ENCODE data around the gene FAM83D.

Gene FAM83D, protein sequence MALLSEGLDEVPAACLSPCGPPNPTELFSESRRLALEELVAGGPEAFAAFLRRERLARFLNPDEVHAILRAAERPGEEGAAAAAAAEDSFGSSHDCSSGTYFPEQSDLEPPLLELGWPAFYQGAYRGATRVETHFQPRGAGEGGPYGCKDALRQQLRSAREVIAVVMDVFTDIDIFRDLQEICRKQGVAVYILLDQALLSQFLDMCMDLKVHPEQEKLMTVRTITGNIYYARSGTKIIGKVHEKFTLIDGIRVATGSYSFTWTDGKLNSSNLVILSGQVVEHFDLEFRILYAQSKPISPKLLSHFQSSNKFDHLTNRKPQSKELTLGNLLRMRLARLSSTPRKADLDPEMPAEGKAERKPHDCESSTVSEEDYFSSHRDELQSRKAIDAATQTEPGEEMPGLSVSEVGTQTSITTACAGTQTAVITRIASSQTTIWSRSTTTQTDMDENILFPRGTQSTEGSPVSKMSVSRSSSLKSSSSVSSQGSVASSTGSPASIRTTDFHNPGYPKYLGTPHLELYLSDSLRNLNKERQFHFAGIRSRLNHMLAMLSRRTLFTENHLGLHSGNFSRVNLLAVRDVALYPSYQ
- 2.9 to 12.8 (median 4.0) reads per million in 9 experiments for total RNA-seq

GRCh38 chr20:38926142-38926933, at the start of gene FAM83D:
TSS of gene FAM83D (plus strand) at chr20:38926417. CDS start at chr20:38926443, 26 bp downstream.
- Mint-ChIP-seq H3K4me1 (ENCODE audit: low read depth in 2 of 2) (peaks cover 21 to 25% of the 10 kb centered on the region in 2 donors), H3K4me3 (peak within 1 kb of the TSS; percentile 81 to 82), H3K36me3 (ENCODE audit: insufficient read depth) (peaks cover 25% of the 10 kb centered on the region), H3K27me3 (no peaks in the 10 kb centered on the region), H3K9me3 (no peaks in the 10 kb centered on the region), H3K27ac (peak within 1 kb of the TSS; percentile 67 to 84)
- peak; percentile 91 to 94 (median 91) for DNase-seq
- ATAC-seq (replicated peaks): peak; percentile 93

GRCh38 chr20:38877483-38877882, 48.7 kb upstream of the FAM83D start:
- ATAC-seq (replicated peaks): no peak
- Mint-ChIP-seq H3K4me3 (peak overlapping the region; percentile 36 to 93), H3K27me3 (no peaks in the 10 kb centered on the region), H3K4me1 (ENCODE audit: low read depth in 2 of 2) (peaks cover 68 to 91% of the 10 kb centered on the region in 2 donors), H3K36me3 (ENCODE audit: insufficient read depth) (peaks cover 56% of the 10 kb centered on the region), H3K9me3 (no peaks in the 10 kb centered on the region), H3K27ac (peak overlapping the region; percentile 8 to 100)
- no peak for DNase-seq

DNA sequence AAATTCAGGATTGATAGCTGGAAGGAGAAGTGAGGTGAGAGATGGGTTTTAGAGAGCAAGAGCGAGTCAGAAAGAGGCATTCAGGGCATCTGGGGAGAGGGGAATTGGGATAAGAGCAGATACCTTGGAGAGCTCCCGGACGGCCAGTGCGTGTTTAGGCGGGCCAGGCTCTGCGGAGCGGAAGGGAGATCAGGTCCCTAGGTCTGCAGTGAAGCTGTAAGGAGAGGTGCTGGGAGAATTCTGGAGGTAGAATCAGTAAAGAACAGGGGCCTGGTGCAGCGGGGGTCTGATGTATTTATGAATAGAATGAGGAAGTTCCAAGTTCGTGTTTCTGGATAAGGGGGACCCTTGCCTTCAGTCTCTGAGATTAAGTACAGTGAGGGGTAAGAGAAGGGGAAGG, 47.4 kb upstream of the FAM83D start:
- H3K4me1 Mint-ChIP-seq (ENCODE audit: low read depth in 2 of 2): peaks cover 67 to 92% of the 10 kb centered on the region in 2 donors
- peaks cover 53% of the 10 kb centered on the region for H3K36me3 Mint-ChIP-seq (ENCODE audit: insufficient read depth)
- peak overlapping the region in 1 of 2 donors; percentile 36 for H3K4me3 Mint-ChIP-seq
- H3K9me3 Mint-ChIP-seq: no peaks in the 10 kb centered on the region
- peak overlapping the region; percentile 8 to 100 for H3K27ac Mint-ChIP-seq
- ATAC-seq (replicated peaks) (no peak), DNase-seq (no peak)
- H3K27me3 Mint-ChIP-seq: no peaks in the 10 kb centered on the region

GRCh38 chr20:38880952-38881735, 45.1 kb upstream of the FAM83D start:
- DNase-seq (no peak), ATAC-seq (replicated peaks) (no peak)
- Mint-ChIP-seq H3K4me1 (ENCODE audit: low read depth in 2 of 2) (peaks cover 51 to 77% of the 10 kb centered on the region in 2 donors), H3K36me3 (ENCODE audit: insufficient read depth) (peaks cover 32% of the 10 kb centered on the region), H3K4me3 (peak overlapping the region; percentile 2 to 54), H3K27ac (peak overlapping the region; percentile 87 to 90), H3K27me3 (no peaks in the 10 kb centered on the region), H3K9me3 (no peaks in the 10 kb centered on the region)

GRCh38 chr20:38881806-38882440, 44.3 kb upstream of the FAM83D start:
- ATAC-seq (replicated peaks) (no peak), DNase-seq (no peak)
- Mint-ChIP-seq H3K9me3 (no peaks in the 10 kb centered on the region), H3K4me3 (peak overlapping the region; percentile 37 to 56), H3K4me1 (ENCODE audit: low read depth in 2 of 2) (peaks cover 54 to 74% of the 10 kb centered on the region in 2 donors), H3K36me3 (ENCODE audit: insufficient read depth) (peaks cover 30% of the 10 kb centered on the region), H3K27ac (peak overlapping the region; percentile 87 to 95), H3K27me3 (no peaks in the 10 kb centered on the region)

- H3K27me3 Mint-ChIP-seq: no peaks in the 10 kb centered on the region
- H3K9me3 Mint-ChIP-seq: no peaks in the 10 kb centered on the region
- peak overlapping the region; percentile 87 to 95 for H3K27ac Mint-ChIP-seq
- H3K4me3 Mint-ChIP-seq: peak overlapping the region; percentile 45 to 56
- peaks cover 30% of the 10 kb centered on the region for H3K36me3 Mint-ChIP-seq (ENCODE audit: insufficient read depth)
- DNase-seq (no peak), ATAC-seq (replicated peaks) (no peak)
- H3K4me1 Mint-ChIP-seq (ENCODE audit: low read depth in 2 of 2): peaks cover 55 to 72% of the 10 kb centered on the region in 2 donors
Observed at GRCh38 chr20:38882600-38882999, 43.6 kb upstream of the FAM83D start.

DNA sequence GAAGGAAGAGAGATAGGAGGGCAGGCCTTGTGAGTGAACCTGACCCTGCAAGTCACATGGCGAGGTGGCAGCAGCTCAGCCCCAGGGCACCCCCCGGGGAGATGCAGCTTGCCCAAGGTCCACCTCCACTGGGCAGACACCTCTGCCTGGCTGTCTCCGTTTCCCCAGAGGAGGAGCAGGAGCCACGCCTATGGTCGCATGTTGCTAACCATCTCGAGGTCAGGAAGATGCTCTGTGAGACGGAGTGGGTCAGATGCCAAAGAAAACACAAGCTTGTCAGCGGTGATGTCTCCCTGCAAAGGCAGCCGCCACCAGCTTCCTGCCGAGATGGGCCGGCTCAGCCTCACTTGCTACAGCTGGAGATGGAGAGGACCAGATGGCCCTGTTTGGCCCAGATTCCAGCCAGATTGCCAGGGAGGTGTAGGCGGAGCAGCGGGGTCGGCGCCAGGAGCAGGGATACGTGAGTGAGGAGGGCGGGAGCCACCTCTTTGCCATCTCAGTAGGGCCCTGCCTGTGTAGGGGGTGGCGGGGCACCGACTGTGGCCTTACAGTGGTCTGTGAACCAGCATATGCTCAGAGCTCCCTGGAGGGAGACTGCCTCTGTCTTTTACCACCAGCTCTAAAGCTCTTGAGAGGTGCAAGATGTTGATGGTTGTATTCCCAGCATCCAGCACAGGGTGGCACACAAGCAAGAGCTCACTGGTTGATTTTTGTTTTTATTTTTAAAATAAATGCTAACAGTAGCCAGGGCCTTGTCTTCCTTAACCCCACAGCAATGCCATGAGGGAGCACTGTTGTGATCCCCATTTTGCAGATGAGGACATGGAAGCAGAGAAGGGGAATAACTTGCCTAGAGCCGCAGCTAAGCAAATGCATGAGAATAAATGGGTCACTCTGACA, 42.9 kb upstream of the FAM83D start:
- Mint-ChIP-seq H3K4me3 (peak overlapping the region; percentile 45 to 56), H3K36me3 (ENCODE audit: insufficient read depth) (peaks cover 30% of the 10 kb centered on the region), H3K27ac (peak overlapping the region; percentile 87 to 95), H3K27me3 (no peaks in the 10 kb centered on the region), H3K4me1 (ENCODE audit: low read depth in 2 of 2) (peaks cover 50 to 67% of the 10 kb centered on the region in 2 donors), H3K9me3 (no peaks in the 10 kb centered on the region)
- DNase-seq: no peak
- peak; percentile 75 for ATAC-seq (replicated peaks)

GRCh38 chr20:38883981-38884733, 42.1 kb upstream of the FAM83D start:
- no peaks in the 10 kb centered on the region for H3K9me3 Mint-ChIP-seq
- peaks cover 22% of the 10 kb centered on the region for H3K36me3 Mint-ChIP-seq (ENCODE audit: insufficient read depth)
- ATAC-seq (replicated peaks): no peak
- no peaks in the 10 kb centered on the region for H3K27me3 Mint-ChIP-seq
- H3K4me3 Mint-ChIP-seq: peak overlapping the region; percentile 45 to 56
- peaks cover 46 to 64% of the 10 kb centered on the region in 2 donors for H3K4me1 Mint-ChIP-seq (ENCODE audit: low read depth in 2 of 2)
- H3K27ac Mint-ChIP-seq: peak overlapping the region; percentile 87 to 95
- no peak for DNase-seq

- DNase-seq: no peak
- no peak overlapping the region for H3K27ac Mint-ChIP-seq
- peaks cover 28% of the 10 kb centered on the region for H3K36me3 Mint-ChIP-seq (ENCODE audit: insufficient read depth)
- peaks cover 50 to 62% of the 10 kb centered on the region in 2 donors for H3K4me1 Mint-ChIP-seq (ENCODE audit: low read depth in 2 of 2)
- H3K27me3 Mint-ChIP-seq: no peaks in the 10 kb centered on the region
- no peak for ATAC-seq (replicated peaks)
- no peaks in the 10 kb centered on the region for H3K9me3 Mint-ChIP-seq
- H3K4me3 Mint-ChIP-seq: no peak overlapping the region
Observed at GRCh38 chr20:38885357-38885756, 40.9 kb upstream of the FAM83D start.

DNA sequence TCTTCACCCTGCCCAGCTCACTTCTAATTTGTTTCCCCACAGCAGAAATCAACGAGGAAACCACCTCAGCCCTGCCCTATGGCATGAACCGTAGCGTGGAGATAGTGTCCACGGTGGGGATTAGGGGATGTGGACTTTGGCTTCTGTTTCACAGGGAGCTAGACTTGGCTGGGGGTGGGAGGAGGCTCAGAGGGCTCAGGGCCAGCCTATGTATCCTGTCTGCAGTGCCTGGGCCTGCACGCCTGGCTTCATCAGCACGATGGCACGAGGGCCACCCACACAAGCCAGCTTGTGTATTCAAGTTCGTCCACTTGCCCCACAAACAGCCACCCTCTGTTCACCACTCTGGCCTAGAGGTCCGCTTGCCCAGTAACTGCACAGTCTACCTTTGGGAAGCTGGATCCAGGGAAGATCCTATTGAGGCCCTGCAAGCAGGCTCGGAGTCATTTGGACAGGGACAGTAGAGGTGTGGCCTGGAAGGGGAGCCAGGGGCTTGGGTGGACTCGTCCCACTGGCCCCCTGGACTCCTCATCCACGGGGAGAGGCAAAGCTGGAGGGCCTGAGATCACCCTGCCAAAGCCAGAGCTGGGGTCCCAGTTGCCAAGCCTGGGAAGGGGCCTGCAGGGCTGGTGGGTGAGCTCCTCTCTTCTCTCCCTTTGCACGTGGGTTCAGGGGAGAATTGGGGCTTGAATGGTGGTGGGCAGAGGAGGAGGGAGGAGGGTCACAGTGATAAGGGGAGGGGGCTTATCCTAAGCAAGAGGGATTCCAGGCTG, 38.0 kb upstream of the FAM83D start:
- Mint-ChIP-seq H3K27me3 (no peaks in the 10 kb centered on the region), H3K36me3 (ENCODE audit: insufficient read depth) (peaks cover 15% of the 10 kb centered on the region), H3K4me1 (ENCODE audit: low read depth in 2 of 2) (peaks cover 42 to 48% of the 10 kb centered on the region in 2 donors), H3K27ac (peak overlapping the region; percentile 54 to 92), H3K9me3 (no peaks in the 10 kb centered on the region), H3K4me3 (no peak overlapping the region)
- ATAC-seq (replicated peaks) (no peak), DNase-seq (no peak)

DNA sequence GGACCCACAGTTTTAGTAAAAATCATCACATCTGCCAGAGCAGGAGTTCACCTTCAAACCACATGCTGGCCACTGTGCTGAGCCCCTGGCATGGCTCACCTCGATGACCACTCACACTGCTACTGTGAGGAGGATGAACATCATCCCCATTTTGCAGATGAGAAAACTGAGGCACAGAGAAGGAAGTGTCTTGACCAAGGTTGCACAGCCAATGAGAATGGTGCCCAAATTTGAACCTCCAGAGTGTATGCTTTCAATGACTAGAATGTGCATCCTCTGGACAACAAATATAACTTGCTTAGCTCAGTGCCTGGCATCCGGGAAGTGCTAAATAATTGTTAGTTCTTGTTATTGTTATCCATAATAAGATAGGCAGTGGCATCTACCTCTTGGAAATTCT, 37.2 kb upstream of the FAM83D start:
- Mint-ChIP-seq H3K4me3 (no peak overlapping the region), H3K27me3 (no peaks in the 10 kb centered on the region), H3K4me1 (ENCODE audit: low read depth in 2 of 2) (peaks cover 43 to 50% of the 10 kb centered on the region in 2 donors), H3K9me3 (no peaks in the 10 kb centered on the region), H3K36me3 (ENCODE audit: insufficient read depth) (peaks cover 15% of the 10 kb centered on the region), H3K27ac (peak overlapping the region; percentile 54 to 92)
- no peak for ATAC-seq (replicated peaks)
- no peak for DNase-seq

All from effector memory CD8-positive, alpha-beta T cell (primary cell).